Epithelial cell of esophagus (primary cell): Measurements from ENCODE around the gene SEC16A.
A peak's percentile ranks its signal among the peaks of the same experiment; 100 is the strongest.

ENCODE experiments used
- DNase-seq: peaks from one replicate; pipeline ENCODE4 v3.0.0; 2010; ENCODE audit warnings: low read depth
- H3K4me3 ChIP-seq: 2 replicates; pipeline ENCODE4 v1.5.1; 2011; ENCODE audit warnings: mild to moderate bottlenecking, low read length, control low read depth
- TF ChIP-seq, protein P1 (sequence below): IDR thresholded peaks from 2 replicates; pipeline ENCODE4 v1.5.1; 2011; ENCODE audit warnings: low read depth, mild to moderate bottlenecking, low read length, control low read depth, inconsistent platforms; ENCODE audit not compliant: insufficient read depth; ENCODE audit errors: missing control alignments

Gene SEC16A

DNA sequence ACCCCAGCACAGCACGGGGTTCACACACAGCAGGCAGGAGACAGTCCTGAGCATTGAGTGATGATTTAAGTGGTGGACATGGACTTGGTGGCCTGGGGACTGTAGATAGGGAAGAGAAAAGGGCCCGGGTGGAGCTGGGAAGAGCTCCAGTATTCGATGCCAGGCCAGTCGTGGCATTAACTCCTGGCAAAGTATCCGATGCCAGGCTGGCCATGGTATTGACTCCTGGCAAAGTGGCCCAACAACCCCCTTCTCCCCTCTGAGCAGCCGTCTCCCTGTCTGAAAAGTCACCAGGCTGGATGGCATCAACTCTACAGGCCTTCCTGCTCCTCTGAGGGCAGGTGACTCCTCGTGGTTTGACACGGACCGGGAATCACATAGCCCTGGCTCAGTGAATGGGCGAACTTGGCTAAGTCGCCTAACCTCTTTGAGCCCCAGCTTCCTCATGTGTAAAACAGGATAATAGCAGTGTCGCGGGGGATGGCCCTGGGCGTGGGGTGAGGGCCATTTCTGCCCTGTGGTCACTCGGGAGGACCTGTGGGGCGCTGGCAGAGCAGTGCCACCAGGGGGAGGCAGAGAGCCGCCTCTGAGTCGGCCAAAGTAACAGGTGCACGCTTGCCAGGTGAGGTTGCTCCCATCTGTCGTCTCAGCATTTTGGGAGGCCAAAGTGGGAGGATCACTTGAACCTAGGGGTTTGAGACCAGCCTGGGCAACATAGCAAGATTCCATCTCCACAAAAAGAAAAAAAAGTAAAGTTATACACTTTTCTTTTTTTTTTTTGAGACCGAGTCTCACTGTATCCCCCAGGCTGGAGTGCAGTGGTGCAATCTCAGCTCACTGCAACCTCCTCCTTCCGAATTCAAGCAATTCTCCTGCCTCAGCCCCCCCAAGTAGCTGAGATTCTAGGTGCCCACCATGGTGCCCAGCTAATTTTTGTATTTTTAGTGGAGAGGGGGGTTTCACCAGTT, 5.7 kb upstream of the SEC16A start:
- TF ChIP-seq, protein P1, sequence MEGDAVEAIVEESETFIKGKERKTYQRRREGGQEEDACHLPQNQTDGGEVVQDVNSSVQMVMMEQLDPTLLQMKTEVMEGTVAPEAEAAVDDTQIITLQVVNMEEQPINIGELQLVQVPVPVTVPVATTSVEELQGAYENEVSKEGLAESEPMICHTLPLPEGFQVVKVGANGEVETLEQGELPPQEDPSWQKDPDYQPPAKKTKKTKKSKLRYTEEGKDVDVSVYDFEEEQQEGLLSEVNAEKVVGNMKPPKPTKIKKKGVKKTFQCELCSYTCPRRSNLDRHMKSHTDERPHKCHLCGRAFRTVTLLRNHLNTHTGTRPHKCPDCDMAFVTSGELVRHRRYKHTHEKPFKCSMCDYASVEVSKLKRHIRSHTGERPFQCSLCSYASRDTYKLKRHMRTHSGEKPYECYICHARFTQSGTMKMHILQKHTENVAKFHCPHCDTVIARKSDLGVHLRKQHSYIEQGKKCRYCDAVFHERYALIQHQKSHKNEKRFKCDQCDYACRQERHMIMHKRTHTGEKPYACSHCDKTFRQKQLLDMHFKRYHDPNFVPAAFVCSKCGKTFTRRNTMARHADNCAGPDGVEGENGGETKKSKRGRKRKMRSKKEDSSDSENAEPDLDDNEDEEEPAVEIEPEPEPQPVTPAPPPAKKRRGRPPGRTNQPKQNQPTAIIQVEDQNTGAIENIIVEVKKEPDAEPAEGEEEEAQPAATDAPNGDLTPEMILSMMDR, result peak; percentile 95
- DNase-seq, result peak; percentile 71
- no peak overlapping the region for H3K4me3 ChIP-seq

DNA sequence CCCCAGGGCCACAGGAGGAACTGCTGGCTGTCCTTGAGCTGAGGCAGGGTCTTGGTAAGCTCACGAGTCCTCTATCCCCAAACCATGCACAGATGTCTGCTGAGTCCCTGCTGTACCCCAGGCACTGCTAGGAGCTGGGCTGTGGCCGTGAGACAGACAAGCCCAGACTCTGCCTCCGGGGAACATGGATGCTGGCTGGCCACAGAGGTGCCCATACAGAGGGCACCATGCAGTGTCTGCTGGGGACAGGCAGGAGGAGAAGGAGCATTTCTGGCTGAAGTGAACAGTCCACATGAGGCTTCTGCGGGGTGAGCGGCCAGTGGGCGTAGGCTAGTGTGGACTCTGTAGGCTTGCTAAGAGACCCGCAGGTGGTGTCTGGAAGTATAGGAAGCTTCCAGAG, 4.8 kb upstream of the SEC16A start:
- TF ChIP-seq, protein P1, result no peak
- no peak overlapping the region for H3K4me3 ChIP-seq
- no peak for DNase-seq

DNA sequence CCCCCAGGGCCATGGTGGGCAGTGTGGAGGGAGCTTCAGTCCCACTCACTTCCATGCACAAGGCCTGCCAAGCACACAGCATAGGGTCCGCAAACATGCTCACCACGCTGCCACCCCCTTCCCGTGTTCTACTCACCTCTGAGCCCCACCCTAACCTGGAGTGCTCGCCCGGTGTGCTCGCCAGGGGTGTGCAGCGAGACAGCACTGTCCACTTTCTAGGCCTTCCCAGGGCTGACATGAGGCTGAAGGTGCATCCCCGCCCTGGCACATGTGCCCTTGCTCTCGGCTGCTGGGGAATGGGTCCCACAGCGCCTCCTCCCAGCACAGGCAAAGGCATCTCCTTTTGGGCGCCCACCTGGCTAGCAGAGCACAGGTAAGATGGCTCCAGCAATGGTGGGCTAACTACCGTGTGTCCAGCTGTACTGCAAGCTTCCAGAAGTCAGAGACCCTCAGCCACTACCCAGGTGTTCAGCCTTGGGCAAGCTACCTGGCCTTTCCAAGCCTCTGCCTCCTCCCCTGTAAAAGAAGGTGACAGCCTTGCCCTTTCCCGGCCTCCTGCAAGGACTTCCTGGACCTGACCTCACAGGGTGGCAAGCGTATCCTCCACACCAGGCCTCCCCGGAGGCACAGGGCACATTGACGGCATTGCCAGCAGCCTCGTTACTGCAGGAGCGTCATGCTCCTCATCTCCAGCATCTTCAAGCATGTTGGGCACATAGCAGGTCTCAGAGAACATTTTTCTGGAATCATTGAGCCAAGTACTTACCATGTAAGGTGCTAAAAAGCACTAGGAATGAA, 4.2 kb upstream of the SEC16A start:
- TF ChIP-seq, protein P1, result no peak
- DNase-seq, result no peak
- no peak overlapping the region for H3K4me3 ChIP-seq

DNA sequence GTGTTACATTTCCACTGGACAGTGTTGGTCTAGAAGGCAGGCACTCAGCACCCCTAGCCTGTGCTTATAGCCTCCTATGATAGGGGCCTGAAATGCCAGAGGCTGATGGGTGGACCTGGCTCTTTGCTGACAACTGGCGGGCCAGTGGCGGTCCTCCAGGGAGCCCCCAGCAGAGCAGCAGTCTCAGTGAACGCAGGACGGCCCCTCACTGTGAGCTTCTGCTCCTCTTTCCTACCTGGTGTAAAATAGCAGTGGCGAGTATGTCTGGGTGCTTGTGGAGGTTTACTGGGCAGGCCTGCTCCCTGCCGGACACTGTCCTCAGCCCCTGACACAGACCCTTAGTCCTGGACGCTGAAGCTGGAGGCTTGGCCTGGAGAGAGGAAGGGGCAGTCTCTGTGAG, 3.3 kb upstream of the SEC16A start:
- TF ChIP-seq, protein P1, result no peak
- DNase-seq, result no peak
- no peak overlapping the region for H3K4me3 ChIP-seq

DNA sequence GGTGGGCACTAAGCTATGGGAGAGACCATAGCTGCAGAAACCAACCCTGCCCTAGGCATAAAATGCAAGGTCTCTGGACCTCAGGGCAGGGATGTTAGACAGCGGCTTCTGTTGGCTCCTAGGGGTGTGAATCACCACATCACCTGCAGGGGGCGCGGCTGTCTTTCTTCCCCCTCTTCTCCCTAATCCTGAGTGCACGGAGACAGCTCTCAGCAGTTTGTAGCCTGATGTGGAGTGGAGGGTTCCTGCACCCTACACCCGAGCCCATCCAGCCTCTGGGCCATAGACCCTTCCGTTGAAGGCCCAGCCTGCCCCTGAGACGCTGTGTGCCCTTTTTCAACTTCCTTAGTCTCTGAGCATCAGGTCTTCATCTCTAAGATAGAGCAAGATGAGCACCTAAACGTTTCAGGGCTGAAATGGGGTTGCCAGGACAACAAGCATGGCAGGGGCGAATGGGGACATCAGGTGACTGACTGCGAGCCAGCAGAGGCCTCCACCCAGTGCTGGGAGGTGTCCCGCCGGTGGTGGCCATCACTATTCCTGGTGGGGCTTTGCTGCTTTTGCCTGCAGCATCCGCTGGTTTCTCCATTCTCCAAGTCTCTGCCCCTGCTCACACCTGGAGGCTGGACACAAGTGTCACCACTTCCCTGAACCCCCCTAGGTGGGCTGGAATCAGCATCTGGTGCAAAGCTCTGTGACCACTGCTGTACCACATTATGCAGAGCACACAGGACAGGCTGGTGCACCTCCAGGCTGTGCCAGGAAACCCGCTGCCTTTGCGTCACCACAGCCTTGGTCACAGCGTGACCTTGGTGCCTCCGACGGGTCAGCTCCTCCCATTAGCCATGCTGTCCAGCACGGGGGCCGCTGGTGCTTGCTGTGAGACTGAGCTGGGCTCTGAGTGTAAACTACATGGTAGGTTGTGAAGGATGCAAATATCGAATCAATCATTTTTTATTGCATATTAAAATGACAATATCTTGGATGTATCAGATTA, 2.5 kb upstream of the SEC16A start:
- peak overlapping the region; percentile 48 for H3K4me3 ChIP-seq
- TF ChIP-seq, protein P1, result peak; percentile 84
- peak; percentile 82 for DNase-seq

DNA sequence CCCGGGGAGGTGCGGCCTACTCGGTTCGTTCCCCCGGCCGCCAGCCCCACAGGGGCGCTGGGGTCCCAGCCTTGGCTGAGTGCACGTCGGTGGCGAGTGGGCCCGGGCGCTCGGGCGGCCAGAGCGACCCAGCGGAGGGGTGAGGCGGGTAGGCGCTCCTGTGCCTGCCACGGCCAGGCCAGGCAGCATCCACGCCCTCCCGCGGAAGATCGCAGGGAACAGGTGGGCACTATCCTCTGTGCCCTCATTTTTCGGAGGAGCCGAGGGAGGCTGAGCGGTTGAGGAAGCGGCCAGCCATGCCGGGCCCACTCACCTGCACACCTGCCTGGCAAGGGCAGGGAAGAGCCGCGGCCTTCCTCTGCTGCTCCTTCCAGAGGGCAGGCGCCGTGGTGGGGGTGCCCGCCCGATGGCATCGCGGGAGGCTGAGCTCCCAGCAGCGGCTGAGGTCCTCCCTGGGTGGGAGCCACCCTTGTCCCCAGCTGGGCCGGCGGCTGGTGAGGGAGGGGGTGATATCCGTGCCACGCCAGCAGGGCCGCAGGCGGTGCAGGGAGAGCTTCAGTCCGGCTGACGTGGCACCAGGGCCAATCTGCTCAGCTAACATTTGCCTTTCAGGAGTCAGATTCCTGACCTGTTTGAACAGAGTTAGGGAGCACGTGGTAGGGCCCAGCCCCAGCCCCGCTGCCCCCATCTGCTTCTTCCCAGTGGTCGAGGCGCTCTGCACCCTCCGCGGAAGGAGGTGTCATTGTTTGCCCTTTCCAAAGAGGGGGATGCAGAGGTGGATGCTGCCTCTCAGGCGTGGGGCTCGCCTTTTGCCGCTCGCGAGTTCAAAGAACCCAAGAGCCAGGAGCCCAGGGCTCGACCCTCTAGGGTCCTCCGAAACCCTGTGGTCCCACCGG, 1.6 kb upstream of the SEC16A start:
- H3K4me3 ChIP-seq, result peak overlapping the region; percentile 48
- TF ChIP-seq, protein P1, result no peak
- peak; percentile 82 for DNase-seq
